Lower lobe of right lung (tissue), 2 donors: ENCODE data around the gene LMBRD2. TPM values are rescaled to one million over a fixed set of nuclear protein-coding genes. Genes with fewer than 3 reads are reported as not detected.
A peak's percentile ranks its signal among the peaks of the same experiment; 100 is the strongest.
"Not testable (repeated sequence)": the region's sequence is repeated elsewhere in the genome, so short reads cannot be mapped to it uniquely, and the experiment has no call there.

Experiments used
- ATAC-seq, 2 donors: fragments of 200-7000 bp; cut with Tn5 transposase; one replicate each; pipeline ENCODE4 v1.9.1; 2020 to 2022; ENCODE audit warnings: mild to moderate bottlenecking in 2 of 2, moderate library complexity in 2 of 2
- DNase-seq: peaks from one replicate; pipeline ENCODE4 v3.0.0-alpha.2; 2020
- H3K27ac ChIP-seq: fragments of 200-600 bp; one replicate; pipeline ENCODE4 v1.8.0; 2022
- H3K27me3 ChIP-seq: fragments of 200-600 bp; one replicate; pipeline ENCODE4 v1.8.0; 2022; ENCODE audit warnings: low read depth
- H3K36me3 ChIP-seq: fragments of 200-600 bp; one replicate; pipeline ENCODE4 v1.8.0; 2022; ENCODE audit warnings: mild to moderate bottlenecking
- H3K4me1 ChIP-seq: fragments of 200-600 bp; one replicate; pipeline ENCODE4 v1.8.0; 2022
- H3K4me3 ChIP-seq: fragments of 200-600 bp; one replicate; pipeline ENCODE4 v1.8.0; 2022; ENCODE audit warnings: mild to moderate bottlenecking
- H3K9me3 ChIP-seq: fragments of 200-600 bp; one replicate; pipeline ENCODE4 v1.8.0; 2022
- CTCF ChIP-seq: fragments of 200-600 bp; IDR thresholded peaks from one replicate; pipeline ENCODE4 v1.8.0; 2022; ENCODE audit warnings: antibody characterized with exemption, mild to moderate bottlenecking
- intact Hi-C: fragments of 100-400 bp; cut with DNase I; formaldehyde crosslinking; loops from one replicate; pipeline ENCODE4 v1.11.0; 2022
- total RNA-seq: library from RNA; stranded (reverse); fragmentation: NEBNext Ultra II Directional; extraction: Animal tissue kit (Norgen Biotek cat#: 25700); gene quantifications from one replicate; pipeline ENCODE4 v1.2.1, GENCODE V29; 2021
- donor health status: DM: no; HTN: yes; CAD: no; lungs with severe emphysema.

The LMBRD2 gene
- total RNA-seq, 1 donor from 2014 or later, result 12.1 TPM

GRCh38 chr5:36145311-36145710, 6.4 kb downstream of the LMBRD2 start:
- Histone ChIP-seq H3K4me1 (peaks cover 4% of the 10 kb centered on the region), H3K36me3 (peaks cover 22% of the 10 kb centered on the region), H3K27ac (no peak overlapping the region), H3K27me3 (no peaks in the 10 kb centered on the region), H3K4me3 (no peak overlapping the region), H3K9me3 (no peaks in the 10 kb centered on the region)
- no peak for TF ChIP-seq CTCF
- intact Hi-C loops, result no loop called here
- DNase-seq (no peak), ATAC-seq (no peak)

GRCh38 chr5:36138900-36139683, 12.6 kb downstream of the LMBRD2 start:
- Histone ChIP-seq H3K36me3 (peaks cover 58% of the 10 kb centered on the region), H3K27me3 (no peaks in the 10 kb centered on the region), H3K9me3 (no peaks in the 10 kb centered on the region), H3K27ac (no peak overlapping the region), H3K4me1 (no peaks in the 10 kb centered on the region), H3K4me3 (no peak overlapping the region)
- peak in 1 of 2 donors; percentile 21 for ATAC-seq
- DNase-seq, result no peak
- TF ChIP-seq CTCF, result no peak
- intact Hi-C loops, result no loop called here

DNA sequence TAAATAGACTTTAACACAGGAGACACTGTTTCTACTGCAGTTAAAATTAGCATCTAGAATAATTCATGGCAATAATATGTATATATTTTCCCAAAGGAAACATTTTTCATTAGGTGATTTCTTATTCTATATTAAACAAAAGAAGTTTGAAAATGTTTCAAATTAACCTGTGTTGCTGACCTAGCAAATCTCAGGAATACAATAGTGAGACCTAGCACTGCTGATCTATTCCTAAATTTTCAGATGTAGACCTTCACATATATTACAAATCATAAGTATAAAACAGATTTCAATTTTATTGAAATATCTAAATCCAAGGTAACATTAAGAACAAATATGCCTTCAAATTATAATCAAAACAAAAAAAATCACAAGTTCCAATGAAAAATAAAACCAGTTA, 15.1 kb downstream of the LMBRD2 start:
- intact Hi-C loops, result no loop called here
- Histone ChIP-seq H3K9me3 (no peaks in the 10 kb centered on the region), H3K27ac (no peak overlapping the region), H3K4me3 (no peak overlapping the region), H3K36me3 (peaks cover 48% of the 10 kb centered on the region), H3K27me3 (no peaks in the 10 kb centered on the region), H3K4me1 (no peaks in the 10 kb centered on the region)
- DNase-seq (no peak), ATAC-seq (no peak)
- TF ChIP-seq CTCF, result no peak

- no peak for TF ChIP-seq CTCF
- Histone ChIP-seq H3K4me3 (no peak overlapping the region), H3K4me1 (no peaks in the 10 kb centered on the region), H3K27me3 (no peaks in the 10 kb centered on the region), H3K36me3 (peaks cover 43% of the 10 kb centered on the region), H3K27ac (no peak overlapping the region), H3K9me3 (no peaks in the 10 kb centered on the region)
- intact Hi-C loops, result no loop called here
- DNase-seq (no peak), ATAC-seq (no peak)
These were observed 15.7 kb downstream of the LMBRD2 start for GRCh38 chr5:36135988-36136387.

DNA sequence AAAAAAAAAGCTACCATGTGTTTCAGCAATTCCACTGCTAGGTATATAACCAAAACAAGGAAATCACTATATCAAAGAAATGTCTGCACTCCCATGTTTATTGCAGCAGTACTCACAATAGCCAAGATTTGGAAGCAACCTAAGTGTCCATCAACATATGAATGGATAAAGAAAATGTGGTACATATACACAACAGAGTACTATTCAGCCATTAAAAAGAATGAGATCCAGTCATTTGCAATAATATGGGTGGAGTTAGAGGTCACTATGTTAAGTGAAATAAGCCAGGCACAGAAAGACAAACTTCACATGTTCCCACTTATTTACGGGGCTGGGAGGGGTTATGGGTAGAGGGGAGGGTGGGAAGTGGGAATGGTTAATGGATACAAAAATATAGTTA, 18.7 kb downstream of the LMBRD2 start:
- intact Hi-C loops, H3K4me1 ChIP-seq, DNase-seq, H3K27ac ChIP-seq, H3K27me3 ChIP-seq, ATAC-seq, H3K4me3 ChIP-seq: not testable (repeated sequence)
- Histone ChIP-seq H3K9me3 (peaks cover 11% of the 10 kb centered on the region), H3K36me3 (peaks cover 25% of the 10 kb centered on the region)

DNA sequence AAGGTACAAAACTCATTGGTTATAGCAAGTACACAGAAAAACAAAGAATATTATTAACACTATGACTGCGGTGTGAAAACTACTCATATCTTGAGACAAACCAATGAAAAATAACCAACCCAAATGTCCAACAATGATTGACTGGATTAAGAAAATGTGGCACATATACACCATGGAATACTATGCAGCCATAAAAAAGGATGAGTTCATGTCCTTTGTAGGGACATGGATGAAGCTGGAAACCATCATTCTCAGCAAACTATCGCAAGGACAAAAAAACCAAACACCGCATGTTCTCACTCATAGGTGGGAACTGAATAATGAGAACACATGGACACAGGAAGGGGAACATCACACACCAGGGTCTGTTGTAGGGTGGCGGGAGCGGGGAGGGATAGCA, 22.0 kb downstream of the LMBRD2 start:
- H3K4me1 ChIP-seq, H3K4me3 ChIP-seq, ATAC-seq, H3K27ac ChIP-seq, DNase-seq, H3K36me3 ChIP-seq, intact Hi-C loops, H3K27me3 ChIP-seq: not testable (repeated sequence)
- H3K9me3 ChIP-seq, result peaks cover 11% of the 10 kb centered on the region
